A549 (cell line): ENCODE results near the gene SLC1A4.

Source experiments
- HOXB5 ChIP-seq: fragments of 250-450 bp; sonication (Bioruptor Pico); IDR thresholded peaks from 2 replicates; pipeline ENCODE4 v1.5.0; 2020; ENCODE audit warnings: mild to moderate bottlenecking, moderate library complexity
- POLR2A ChIP-seq: IDR thresholded peaks from 2 replicates; pipeline ENCODE4 v1.6.1; 2012; ENCODE audit warnings: mild to moderate bottlenecking, low read length

DNA sequence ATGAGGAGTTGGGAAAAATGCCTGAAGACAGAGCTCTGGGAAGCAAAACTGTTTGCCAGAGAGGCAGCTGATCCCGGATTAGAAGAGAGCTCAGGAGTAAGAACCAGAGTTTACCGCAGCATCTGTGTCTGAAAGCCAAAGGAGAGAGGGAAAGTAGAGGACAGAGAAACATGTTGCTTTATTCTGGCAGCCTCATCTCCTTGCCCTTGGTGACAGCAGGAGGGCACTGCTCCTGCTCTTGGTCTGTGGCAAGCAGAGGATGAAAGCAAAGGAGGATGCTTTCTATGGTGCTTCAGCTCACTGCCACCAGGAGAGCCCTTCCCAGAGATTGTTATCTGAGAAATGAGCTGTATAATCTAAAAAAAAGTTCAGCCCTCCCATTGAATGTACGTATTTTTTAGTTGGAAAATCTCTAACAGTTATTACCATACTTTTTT is 7.7 kb downstream of the SLC1A4 start:
- no peak for TF ChIP-seq HOXB5 (CRISPR knock-in tag)
- TF ChIP-seq POLR2A, result no peak
